Measurements from ENCODE around the gene STX1A.

GRCh38 chr7:73702665-73703064, 16.8 kb downstream of the STX1A start:
- TF ChIP-seq POLR2A (IDR thresholded peaks at IDR 0.05): no peak
- TF ChIP-seq CTCF (IDR thresholded peaks at IDR 0.05): no peak
